GM18867 (cell line): ENCODE data around the gene LAMA2.

Source experiments
- ATAC-seq: cut with Tn5 transposase; IDR thresholded peaks from one replicate; pipeline ENCODE4 v1.9.1; 2021; ENCODE audit warnings: mild to moderate bottlenecking, moderate library complexity; ENCODE audit not compliant: unreplicated experiment

LAMA2 gene

GRCh38 chr6:129544892-129545612, 662.1 kb downstream of the LAMA2 start:
- ATAC-seq: no peak

- no peak for ATAC-seq
These were observed 663.8 kb downstream of the LAMA2 start for GRCh38 chr6:129546702-129547101.

GRCh38 chr6:129551486-129551885, 668.5 kb downstream of the LAMA2 start:
- ATAC-seq: no peak

GRCh38 chr6:129552413-129552812, 669.5 kb downstream of the LAMA2 start:
- ATAC-seq: no peak

- no peak for ATAC-seq
These were observed 672.4 kb downstream of the LAMA2 start for GRCh38 chr6:129555206-129555832.

- ATAC-seq: no peak
These were observed 675.3 kb downstream of the LAMA2 start for GRCh38 chr6:129558248-129558647.

GRCh38 chr6:129565366-129565765, 682.4 kb downstream of the LAMA2 start:
- ATAC-seq: no peak

GRCh38 chr6:129565811-129566210, 682.9 kb downstream of the LAMA2 start:
- no peak for ATAC-seq
